Mesenchymal stem cell (in vitro differentiated cells and primary cell): Measurements from ENCODE around the gene SGPP1.

Experiments used
- DNase-seq: peaks from one replicate; pipeline ENCODE4 v3.0.0-alpha.2; 2013
- H2AFZ ChIP-seq: one replicate; pipeline ENCODE4 v1.6.1; 2013; ENCODE audit warnings: low read depth, mild to moderate bottlenecking, control low read depth, inconsistent platforms, low read length, moderate library complexity
- H2AK5ac ChIP-seq: 2 replicates; pipeline ENCODE4 v1.6.1; 2013; ENCODE audit warnings: low read length, moderate library complexity, mild to moderate bottlenecking, inconsistent platforms; ENCODE audit not compliant: severe bottlenecking
- H2BK120ac ChIP-seq: one replicate; pipeline ENCODE4 v1.6.1; 2013; ENCODE audit warnings: low read depth, mild to moderate bottlenecking, inconsistent platforms, low read length, moderate library complexity
- H2BK12ac ChIP-seq, 2 experiments: one replicate each; pipeline ENCODE4 v1.6.1; 2013; ENCODE audit warnings: inconsistent platforms in 2 of 2, low read length in 2 of 2, mild to moderate bottlenecking in 2 of 2, moderate library complexity in 2 of 2, control low read depth in 1 of 2
- H2BK15ac ChIP-seq: one replicate; pipeline ENCODE4 v1.6.1; 2013; ENCODE audit warnings: mild to moderate bottlenecking, low read depth, inconsistent platforms; ENCODE audit not compliant: poor library complexity, severe bottlenecking
- H2BK5ac ChIP-seq: 2 replicates; pipeline ENCODE4 v1.6.1; 2013; ENCODE audit warnings: low read depth, mild to moderate bottlenecking, low read length, control low read depth, inconsistent platforms; ENCODE audit not compliant: poor library complexity, severe bottlenecking
- H3K14ac ChIP-seq, 2 experiments: one replicate each; pipeline ENCODE4 v1.6.1; 2013; ENCODE audit warnings: inconsistent platforms in 2 of 2, low read length in 2 of 2, control low read depth in 1 of 2, mild to moderate bottlenecking in 1 of 2, moderate library complexity in 1 of 2
- H3K18ac ChIP-seq, 2 experiments: one replicate each; pipeline ENCODE4 v1.6.1; 2013; ENCODE audit warnings: inconsistent platforms in 2 of 2, low read length in 2 of 2, control low read depth in 1 of 2, low read depth in 1 of 2, mild to moderate bottlenecking in 1 of 2
- H3K23ac ChIP-seq, 2 experiments: one replicate each; pipeline ENCODE4 v1.6.1; 2013; ENCODE audit warnings: inconsistent platforms in 2 of 2, low read length in 2 of 2, mild to moderate bottlenecking in 2 of 2, moderate library complexity in 2 of 2, control low read depth in 1 of 2
- H3K27ac ChIP-seq: 2 replicates; pipeline ENCODE4 v1.5.1; 2013; ENCODE audit warnings: mild to moderate bottlenecking, moderate library complexity, low read length, control low read depth, inconsistent platforms; ENCODE audit not compliant: poor library complexity, severe bottlenecking
- H3K27me3 ChIP-seq, 2 experiments: 2 replicates each; pipeline versions ENCODE4 v1.6.1 to v1.7.0; 2013; ENCODE audit warnings: low read length in 2 of 2, mild to moderate bottlenecking in 2 of 2, moderate library complexity in 2 of 2, control low read depth in 1 of 2, inconsistent platforms in 1 of 2; ENCODE audit not compliant: control insufficient read depth in 1 of 2, insufficient read depth in 1 of 2
- H3K36me3 ChIP-seq, 2 experiments: 2 replicates each; pipeline versions ENCODE4 v1.6.1 to v1.7.0; 2013; ENCODE audit warnings: low read length in 2 of 2, control low read depth in 1 of 2, inconsistent platforms in 1 of 2, low read depth in 1 of 2, mild to moderate bottlenecking in 1 of 2; ENCODE audit not compliant: insufficient read depth in 2 of 2, control insufficient read depth in 1 of 2
- H3K4ac ChIP-seq, 2 experiments: one replicate each; pipeline ENCODE4 v1.6.1; 2013; ENCODE audit warnings: inconsistent platforms in 2 of 2, low read length in 2 of 2, mild to moderate bottlenecking in 2 of 2, moderate library complexity in 2 of 2, control low read depth in 1 of 2, low read depth in 1 of 2
- H3K4me1 ChIP-seq: 2 replicates; pipeline ENCODE4 v1.6.1; 2013; ENCODE audit warnings: low read depth, low read length, control low read depth; ENCODE audit not compliant: control insufficient read depth, insufficient read depth
- H3K4me2 ChIP-seq: 2 replicates; pipeline ENCODE4 v1.6.1; 2013; ENCODE audit warnings: low read length, mild to moderate bottlenecking, inconsistent platforms; ENCODE audit not compliant: poor library complexity, severe bottlenecking
- H3K4me3 ChIP-seq, 2 experiments: 2 replicates each; pipeline versions ENCODE4 v1.5.1 to v1.7.0; 2013; ENCODE audit warnings: low read length in 2 of 2, mild to moderate bottlenecking in 2 of 2, control low read depth in 1 of 2, low read depth in 1 of 2; ENCODE audit not compliant: insufficient read depth in 1 of 2
- H3K79me1 ChIP-seq: replicated peaks from 2 replicates; pipeline ENCODE4 v1.6.1; 2013; ENCODE audit warnings: mild to moderate bottlenecking, control low read depth, low read length, inconsistent platforms; ENCODE audit not compliant: poor library complexity, severe bottlenecking
- H3K9ac ChIP-seq: 2 replicates; pipeline ENCODE4 v1.7.0; 2013; ENCODE audit warnings: mild to moderate bottlenecking, low read length, moderate library complexity
- H3K9me3 ChIP-seq: 2 replicates; pipeline ENCODE4 v1.7.0; 2013; ENCODE audit warnings: mild to moderate bottlenecking, low read length; ENCODE audit not compliant: control insufficient read depth
- H4K8ac ChIP-seq: one replicate; pipeline ENCODE4 v1.6.1; 2013; ENCODE audit warnings: inconsistent platforms, mild to moderate bottlenecking, low read length, moderate library complexity
- H4K91ac ChIP-seq: one replicate; pipeline ENCODE4 v1.6.1; 2013; ENCODE audit warnings: mild to moderate bottlenecking, low read length, inconsistent platforms
- WGBS: methylation state at CpG from one replicate; pipeline ENCODE4 v1.1.7; 2013; ENCODE audit warnings: mixed read lengths; 5-methylcytosine and 5-hydroxymethylcytosine counted together

SGPP1 gene

GRCh38 chr14:63770187-63770807 lies 42.4 kb upstream of the SGPP1 start:
- no peak overlapping the region for H3K4ac ChIP-seq
- H3K4me1 ChIP-seq: peaks cover 2% of the 10 kb centered on the region
- H2BK15ac ChIP-seq: no peak overlapping the region
- H4K8ac ChIP-seq: no peak overlapping the region
- no peak overlapping the region for H3K4me3 ChIP-seq
- no peak overlapping the region for H3K18ac ChIP-seq
- no peaks in the 10 kb centered on the region for H3K27me3 ChIP-seq
- peak overlapping the region; percentile 42 for H2AK5ac ChIP-seq
- no peaks in the 10 kb centered on the region for H3K79me1 ChIP-seq
- peak; percentile 61 for DNase-seq
- H2BK12ac ChIP-seq: no peak overlapping the region
- no peak overlapping the region for H3K4me2 ChIP-seq
- H2AFZ ChIP-seq: no peak overlapping the region
- no peaks in the 10 kb centered on the region for H3K9me3 ChIP-seq
- H2BK120ac ChIP-seq: no peak overlapping the region
- H3K14ac ChIP-seq: no peak overlapping the region
- no peak overlapping the region for H3K27ac ChIP-seq
- no peak overlapping the region for H3K23ac ChIP-seq
- H4K91ac ChIP-seq: no peak overlapping the region
- no peak overlapping the region for H2BK5ac ChIP-seq
- no peak overlapping the region for H3K9ac ChIP-seq
- no peaks in the 10 kb centered on the region for H3K36me3 ChIP-seq
- 100% methylated on average over 1 of the region's 3 CpGs for WGBS

GRCh38 chr14:63766611-63767010 lies 38.7 kb upstream of the SGPP1 start:
- Histone ChIP-seq H3K18ac (no peak overlapping the region), H3K9ac (no peak overlapping the region), H2BK120ac (no peak overlapping the region), H2BK12ac (no peak overlapping the region), H3K23ac (no peak overlapping the region), H2BK5ac (no peak overlapping the region), H3K9me3 (no peaks in the 10 kb centered on the region), H3K27me3 (no peaks in the 10 kb centered on the region), H3K79me1 (no peaks in the 10 kb centered on the region), H3K4ac (no peak overlapping the region), H3K4me1 (no peaks in the 10 kb centered on the region), H2AFZ (no peak overlapping the region), H3K27ac (no peak overlapping the region), H3K4me3 (no peak overlapping the region), H4K8ac (no peak overlapping the region), H3K36me3 (no peaks in the 10 kb centered on the region), H2AK5ac (no peak overlapping the region), H3K4me2 (no peak overlapping the region), H3K14ac (no peak overlapping the region), H4K91ac (no peak overlapping the region), H2BK15ac (no peak overlapping the region)
- no peak for DNase-seq
- 67% methylated on average over 3 of the region's 3 CpGs for WGBS

GRCh38 chr14:63764620-63765139 lies 36.8 kb upstream of the SGPP1 start:
- H3K27me3 ChIP-seq: no peaks in the 10 kb centered on the region
- H3K79me1 ChIP-seq: no peaks in the 10 kb centered on the region
- H3K14ac ChIP-seq: peak overlapping the region in 1 of 2 experiments; percentile 28
- H2BK120ac ChIP-seq: no peak overlapping the region
- WGBS: 94% methylated on average over 2 of the region's 6 CpGs
- no peak overlapping the region for H2AFZ ChIP-seq
- DNase-seq: peak; percentile 11
- no peaks in the 10 kb centered on the region for H3K36me3 ChIP-seq
- H3K18ac ChIP-seq: peak overlapping the region; percentile 57 to 62
- no peak overlapping the region for H2BK12ac ChIP-seq
- H2BK5ac ChIP-seq: no peak overlapping the region
- no peak overlapping the region for H3K9ac ChIP-seq
- no peak overlapping the region for H4K8ac ChIP-seq
- no peak overlapping the region for H2BK15ac ChIP-seq
- H4K91ac ChIP-seq: peak overlapping the region; percentile 18
- H3K4me3 ChIP-seq: no peak overlapping the region
- peak overlapping the region; percentile 41 to 51 for H3K4ac ChIP-seq
- H3K23ac ChIP-seq: no peak overlapping the region
- no peak overlapping the region for H3K4me2 ChIP-seq
- H3K27ac ChIP-seq: no peak overlapping the region
- H3K9me3 ChIP-seq: no peaks in the 10 kb centered on the region
- no peaks in the 10 kb centered on the region for H3K4me1 ChIP-seq
- H2AK5ac ChIP-seq: no peak overlapping the region

- Histone ChIP-seq H2BK120ac (no peak overlapping the region), H3K4ac (no peak overlapping the region), H4K91ac (no peak overlapping the region), H3K27ac (no peak overlapping the region), H2BK15ac (no peak overlapping the region), H3K4me3 (no peak overlapping the region), H2AFZ (peak overlapping the region; percentile 4), H3K18ac (no peak overlapping the region), H3K4me1 (no peaks in the 10 kb centered on the region), H3K36me3 (no peaks in the 10 kb centered on the region), H3K23ac (no peak overlapping the region), H3K27me3 (no peaks in the 10 kb centered on the region), H3K9ac (no peak overlapping the region), H3K79me1 (no peaks in the 10 kb centered on the region), H3K4me2 (no peak overlapping the region), H3K14ac (no peak overlapping the region), H2AK5ac (no peak overlapping the region), H3K9me3 (no peaks in the 10 kb centered on the region), H4K8ac (no peak overlapping the region), H2BK12ac (no peak overlapping the region), H2BK5ac (no peak overlapping the region)
- DNase-seq: peak; percentile 66
- WGBS: 65% methylated on average over 5 of the region's 5 CpGs
Measured at GRCh38 chr14:63764103-63764502, 36.2 kb upstream of the SGPP1 start.
